K562 (cell line): ENCODE measurements around the gene USP5. TPM values are rescaled to one million over a fixed set of nuclear protein-coding genes. Genes with fewer than 3 reads are reported as not detected.

ENCODE experiments used
- ESRRA ChIP-seq: fragments of 450-650 bp; IDR thresholded peaks from 2 replicates; pipeline ENCODE4 v1.6.1; 2014; ENCODE audit warnings: low read depth, mild to moderate bottlenecking, moderate library complexity, borderline replicate concordance
- HDAC3 ChIP-seq: fragments of 450-650 bp; IDR thresholded peaks from 2 replicates; pipeline ENCODE4 v1.6.1; 2018; ENCODE audit warnings: borderline replicate concordance, mild to moderate bottlenecking, moderate library complexity; ENCODE audit not compliant: partially characterized antibody
- HINFP ChIP-seq: fragments of 450-650 bp; conservative IDR thresholded peaks from 2 replicates; pipeline ENCODE4 v1.6.1; 2016; ENCODE audit warnings: missing genetic modification characterization, low read depth, mild to moderate bottlenecking, control low read depth, missing compliant biosample characterization
- NCOA4 ChIP-seq: fragments of 450-650 bp; IDR thresholded peaks from 2 replicates; pipeline ENCODE4 v1.6.1; 2018; ENCODE audit warnings: mild to moderate bottlenecking; ENCODE audit not compliant: partially characterized antibody
- RB1 ChIP-seq: fragments of 450-650 bp; IDR thresholded peaks from 2 replicates; pipeline ENCODE4 v1.6.1; 2017; ENCODE audit warnings: low read depth, mild to moderate bottlenecking
- ZC3H11A ChIP-seq: IDR thresholded peaks from 2 replicates; pipeline ENCODE4 v1.6.1; 2012; ENCODE audit warnings: low read depth, low read length, improper control_type of control experiment
- ZNF277 ChIP-seq: fragments of 250-450 bp; sonication (Bioruptor Pico); IDR thresholded peaks from 2 replicates; pipeline ENCODE4 v1.8.0; 2022; ENCODE audit warnings: inconsistent platforms, mild to moderate bottlenecking, moderate library complexity, borderline replicate concordance
- ZNF407 ChIP-seq: fragments of 450-650 bp; IDR thresholded peaks from 2 replicates; pipeline ENCODE4 v1.6.1; 2016; ENCODE audit warnings: low read depth
- ZNF507 ChIP-seq: conservative IDR thresholded peaks from 2 replicates; pipeline ENCODE4 v1.6.1; 2017; ENCODE audit warnings: missing genetic modification characterization, missing compliant biosample characterization
- polyA plus RNA-seq, 8 experiments: library from polyadenylated mRNA; depleted of rRNA in 4 of 8; stranded (reverse) in 5 of 8; unstranded in 3 of 8; fragments of >200 nt; fragmentation: Nextera tagmentation in 2 of 8; fragmentation: Illumina TruSeq in 1 of 8; extraction: Ambion mirVana in 2 of 8; extraction: Trizol in 1 of 8; gene quantifications; 2 replicates each; pipeline versions ENCODE4 v1.2.1 to v1.2.3, GENCODE V29; 2011 to 2014; ENCODE audit warnings: inconsistent platforms in 1 of 8, missing spikeins in 1 of 8
- total RNA-seq, 7 experiments: library from RNA; depleted of rRNA in 6 of 7; stranded (reverse); fragments of >200 nt in 6 of 7; fragmentation: Illumina TruSeq in 2 of 7; extraction: Trizol in 2 of 7; gene quantifications; 2 replicates each; pipeline versions ENCODE4 v1.2.1 to v1.2.3, GENCODE V29; 2011 to 2021; ENCODE audit warnings: low replicate concordance in 1 of 7
- TF ChIP-seq, protein P1 (sequence below): fragments of 250-450 bp; sonication (Bioruptor Pico); IDR thresholded peaks from 2 replicates; pipeline ENCODE4 v1.5.0; 2021; ENCODE audit warnings: mild to moderate bottlenecking, moderate library complexity

The USP5 gene
- total and polyA plus RNA-seq, 9 of the 15 experiments (the other 6 are each of a cell fraction or from before 2014, with no cell fraction given) = 1.4 to 107 (median 48.6) TPM

GRCh38 chr12:6867413-6868210 lies 15.7 kb downstream of the USP5 start, which contains the start of gene TPI1 (continued):
- TF ChIP-seq ZNF277 (no peak), ESRRA (peak; percentile 82), HDAC3 (no peak), ZC3H11A (no peak), NCOA4 (no peak), RB1 (no peak; the same call in 1 of the 2 replicates), ZNF507 (tag) (no peak), HINFP (tag) (no peak), ZNF407 (no peak)
- TF ChIP-seq, protein P1, sequence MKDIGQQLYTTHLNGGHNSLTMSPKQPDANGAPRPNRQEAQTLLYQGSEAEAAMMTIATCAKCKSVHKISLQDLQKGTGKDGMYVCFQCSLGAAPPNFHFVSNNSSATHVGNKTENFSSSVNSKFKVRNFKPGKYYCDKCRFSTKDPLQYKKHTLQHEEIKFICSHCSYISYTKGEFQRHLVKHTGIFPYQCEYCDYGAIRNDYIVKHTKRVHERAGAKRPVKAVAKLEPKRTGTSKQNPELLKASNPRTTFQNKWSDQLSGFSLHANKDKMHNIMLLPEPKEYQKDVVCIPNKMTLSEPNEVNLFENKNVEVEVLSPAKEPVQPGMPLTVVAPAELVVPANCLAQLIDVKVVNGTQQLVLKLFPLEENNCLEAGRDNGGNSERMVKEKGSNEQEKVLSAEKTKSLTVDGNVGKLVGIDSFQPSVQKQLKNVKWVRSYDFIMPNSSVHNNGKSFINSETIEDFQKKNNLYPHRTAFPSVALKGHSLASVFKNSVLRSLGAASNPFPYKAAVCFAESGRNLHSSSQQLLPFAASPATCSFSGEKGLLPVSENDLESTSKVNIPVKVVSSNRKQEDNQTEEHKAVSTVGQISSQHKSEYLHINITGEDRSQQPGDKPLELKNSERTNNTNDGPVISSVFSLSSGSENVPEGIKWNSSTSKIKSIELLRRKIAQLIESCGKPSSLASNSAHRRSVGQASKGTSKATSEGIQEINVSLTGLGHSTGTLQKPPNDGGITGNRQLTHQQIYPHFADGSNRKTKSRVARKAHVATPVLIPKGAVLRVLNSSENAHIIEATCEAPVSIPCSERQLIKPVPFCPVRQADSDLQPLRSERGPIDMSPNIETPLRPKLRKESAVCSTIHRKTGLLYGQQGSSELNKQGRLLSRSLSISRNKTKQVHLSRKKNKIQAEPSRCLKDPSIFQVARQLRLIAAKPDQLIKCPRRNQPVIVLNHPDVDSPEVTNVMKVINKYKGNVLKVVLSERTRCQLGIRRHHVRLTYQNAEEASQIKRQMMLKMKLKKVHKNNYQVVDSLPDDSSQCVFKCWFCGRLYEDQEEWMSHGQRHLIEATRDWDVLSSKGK (CRISPR knock-in tag) = no peak
